ENCODE data around the gene DCAF15.
A peak's percentile ranks its signal among the peaks of the same experiment; 100 is the strongest.

The DCAF15 gene

GRCh38 chr19:13930402-13930801 is 21.9 kb upstream of the DCAF15 start:
- no peak for DNase-seq

- DNase-seq = no peak
Measured at GRCh38 chr19:13931391-13932148, 20.7 kb upstream of the DCAF15 start.

- DNase-seq = no peak
Measured at GRCh38 chr19:13932149-13932637, 20.1 kb upstream of the DCAF15 start.

GRCh38 chr19:13932911-13933393 is 19.4 kb upstream of the DCAF15 start:
- DNase-seq = no peak

- DNase-seq = no peak
Measured at GRCh38 chr19:13934785-13935109, 17.6 kb upstream of the DCAF15 start.

DNA sequence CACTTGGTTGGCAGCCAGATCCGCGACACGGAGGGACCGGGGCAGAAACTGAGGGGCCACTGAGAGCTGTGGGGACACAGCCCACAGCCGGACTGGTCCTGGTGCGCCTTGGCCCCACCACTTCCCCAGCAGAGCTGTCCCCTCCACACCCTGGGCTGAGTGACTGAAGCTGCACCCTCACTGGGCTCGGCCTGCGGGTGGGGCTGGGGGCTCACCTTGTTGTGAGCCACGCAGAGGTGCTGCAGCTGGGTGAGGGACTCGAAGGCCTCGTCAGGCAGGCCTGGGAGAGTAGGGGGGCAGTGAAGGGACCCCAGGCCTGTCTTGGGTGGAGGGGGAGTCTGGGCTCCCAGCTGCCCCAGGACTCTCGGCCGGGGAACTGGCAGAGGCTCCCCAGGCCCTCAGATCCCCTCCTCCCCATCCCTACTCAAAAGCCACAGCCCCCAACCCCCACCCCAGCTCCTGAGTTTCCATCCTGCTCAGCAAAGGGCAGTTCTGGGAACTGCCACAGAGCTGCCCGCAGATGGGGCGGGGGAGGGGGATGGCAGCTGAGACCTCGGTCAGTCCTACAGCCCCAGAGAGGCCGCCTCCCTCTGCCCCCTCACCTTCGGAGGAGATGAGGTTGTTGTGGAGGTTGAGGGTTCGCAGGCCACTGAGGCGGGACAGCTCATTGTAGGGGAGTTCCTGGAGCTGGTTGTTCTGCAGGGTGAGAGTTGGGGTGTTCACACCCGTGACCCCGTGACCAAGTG is 16.4 kb upstream of the DCAF15 start:
- DNase-seq = no peak

DNA sequence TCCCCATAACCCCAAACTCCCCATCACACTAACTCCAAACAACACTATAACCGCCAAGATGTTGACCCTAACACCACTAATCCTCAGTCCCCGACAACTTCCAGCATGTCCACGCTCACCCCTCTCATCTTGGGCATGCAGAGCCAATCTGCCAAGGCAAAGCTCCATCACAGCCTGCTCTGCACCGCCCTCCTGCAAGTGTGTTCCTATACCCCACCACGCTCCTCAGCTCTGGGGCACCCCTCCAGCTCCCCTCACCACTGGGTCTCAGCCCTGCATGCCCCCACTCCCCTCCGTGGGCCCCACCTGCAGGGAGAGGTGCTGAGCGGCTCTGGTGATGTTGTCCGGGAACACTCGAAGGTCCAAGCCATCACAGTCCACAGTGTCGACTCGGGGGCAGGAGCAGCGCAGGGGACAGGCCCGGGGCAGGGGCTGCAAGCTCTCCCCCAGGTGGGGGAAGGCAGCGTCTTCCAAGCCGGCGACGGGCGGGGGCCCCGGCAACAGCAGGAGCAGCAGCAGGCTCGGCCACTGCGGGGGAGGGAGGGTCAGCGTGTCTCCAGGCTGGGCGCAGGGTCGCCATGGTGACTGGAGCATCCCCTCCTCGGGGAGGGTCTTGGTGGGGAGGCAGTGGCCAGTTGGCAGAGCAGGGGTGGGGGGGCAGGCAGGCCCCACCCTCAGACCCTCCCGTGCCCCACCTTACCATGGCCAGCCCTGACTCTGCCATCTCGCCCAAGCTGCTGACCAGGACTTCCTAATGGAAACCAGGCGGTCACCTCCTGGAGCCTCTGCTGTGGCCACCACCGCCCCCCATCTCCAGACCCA is 14.6 kb upstream of the DCAF15 start:
- no peak for DNase-seq

DNA sequence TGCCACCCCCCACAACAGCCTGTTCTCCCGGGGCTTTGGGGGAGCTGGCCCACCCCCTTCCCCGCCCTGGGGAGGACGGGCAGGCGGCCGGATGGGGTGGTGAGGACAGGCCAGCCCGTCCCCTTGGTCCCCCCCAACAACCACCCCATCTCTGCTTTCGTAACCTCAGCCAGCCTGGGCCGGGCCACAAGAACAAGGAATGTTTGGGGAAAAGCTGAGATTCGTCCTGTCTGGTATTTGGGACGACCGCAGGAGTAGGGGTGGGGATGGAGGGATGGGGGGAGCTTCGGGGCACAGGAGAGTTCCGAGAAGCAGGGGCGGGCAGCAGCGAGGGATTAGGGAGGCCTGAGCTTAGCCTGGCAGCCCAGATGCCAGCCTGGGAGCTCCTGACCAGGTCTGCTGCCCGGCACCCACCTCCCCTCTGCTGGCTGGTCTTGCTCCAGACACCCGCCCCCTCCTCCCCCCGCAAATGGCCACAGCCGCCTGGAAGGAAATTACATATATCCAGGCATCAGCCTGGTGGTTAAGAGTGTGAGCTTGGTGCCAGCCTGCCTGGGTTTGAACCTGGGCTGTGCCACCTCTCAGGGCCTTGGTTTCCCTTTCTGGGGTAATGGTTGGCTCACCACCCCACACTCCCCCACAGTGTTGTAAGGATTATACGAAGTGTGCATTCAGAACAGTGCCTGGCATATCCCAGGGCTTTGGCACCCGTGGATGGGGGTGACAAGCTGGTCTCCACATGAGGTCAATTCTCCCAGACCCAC is 13.8 kb upstream of the DCAF15 start, which contains the start of gene PODNL1:
Gene PODNL1 (minus strand): TSS at position 117 of the 764 bp plus-strand sequence. CDS start 236 bp downstream, outside the sequence.
- DNase-seq = no peak

DNA sequence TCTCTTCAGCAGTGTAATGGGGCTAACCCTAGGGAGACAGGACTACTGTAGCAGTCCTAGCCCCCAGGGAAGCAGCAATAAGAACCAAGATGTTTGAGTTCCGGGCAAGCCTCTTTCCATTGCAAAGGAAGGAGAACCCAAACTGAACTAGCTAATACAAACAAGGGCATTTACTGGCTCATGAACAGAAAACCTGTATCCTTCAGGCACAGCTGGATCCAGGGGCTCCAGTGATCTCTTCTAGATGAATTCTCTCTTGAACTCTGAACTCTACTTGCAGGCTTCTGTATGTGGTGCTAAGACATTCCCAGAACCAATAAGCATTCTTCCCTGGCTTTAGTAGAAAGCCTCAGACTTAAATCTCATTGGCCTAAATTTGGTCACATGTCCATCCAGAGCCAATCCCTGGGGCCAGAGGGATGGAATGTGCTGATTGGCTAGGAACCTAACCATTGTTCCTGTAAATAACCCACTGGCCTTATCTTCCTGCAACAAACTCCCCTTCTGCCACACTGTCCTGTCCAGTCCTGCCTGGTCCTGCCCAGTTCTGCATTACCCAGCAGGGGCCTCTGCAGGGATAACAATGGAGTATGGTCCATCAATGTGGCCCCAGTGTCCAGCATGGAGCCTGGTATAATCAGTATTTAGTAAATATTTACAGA is 10.2 kb upstream of the DCAF15 start:
- peak; percentile 35 for DNase-seq

DNA sequence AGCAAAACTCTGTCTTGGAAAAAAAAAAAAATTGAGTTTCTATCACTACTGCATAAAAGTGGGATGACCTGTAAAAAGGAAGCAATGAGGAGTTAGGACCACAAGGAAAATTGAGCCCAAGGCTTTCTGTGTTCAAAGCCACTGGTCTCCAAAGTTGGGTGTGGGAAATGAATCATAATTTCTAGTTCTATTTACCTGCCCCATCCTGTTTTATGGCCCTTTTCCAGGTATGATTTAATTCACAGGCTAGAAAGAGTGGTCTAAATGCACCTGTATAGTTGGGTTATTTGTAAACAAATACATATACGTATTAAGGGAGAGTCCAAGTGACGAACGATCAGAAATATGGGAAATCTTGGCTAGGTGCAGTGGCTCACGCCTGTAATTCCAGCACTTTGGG is 5.9 kb upstream of the DCAF15 start:
- no peak for DNase-seq

DNA sequence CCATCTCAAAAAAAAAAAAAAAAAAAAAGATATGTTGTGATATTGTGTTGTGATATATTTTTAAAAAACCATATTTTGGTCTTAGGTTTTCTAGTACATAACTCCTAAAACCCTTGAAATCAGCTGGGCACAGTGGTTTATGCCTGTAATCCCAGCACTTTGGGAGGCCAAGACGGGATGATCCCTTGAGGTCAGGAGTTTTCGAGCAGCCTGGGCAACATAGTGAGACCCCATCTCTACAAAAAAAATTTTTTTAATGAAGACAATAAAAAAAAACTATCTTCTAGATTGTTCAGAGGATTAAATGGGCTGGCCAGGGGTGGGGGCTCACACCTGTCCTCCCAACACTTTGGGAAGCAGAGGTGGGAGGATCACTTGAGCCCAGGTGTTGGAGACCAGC is 1.3 kb upstream of the DCAF15 start:
- DNase-seq = no peak

- DNase-seq = no peak
Measured at GRCh38 chr19:13951799-13952153, 533 bp upstream of the DCAF15 start.

DNA sequence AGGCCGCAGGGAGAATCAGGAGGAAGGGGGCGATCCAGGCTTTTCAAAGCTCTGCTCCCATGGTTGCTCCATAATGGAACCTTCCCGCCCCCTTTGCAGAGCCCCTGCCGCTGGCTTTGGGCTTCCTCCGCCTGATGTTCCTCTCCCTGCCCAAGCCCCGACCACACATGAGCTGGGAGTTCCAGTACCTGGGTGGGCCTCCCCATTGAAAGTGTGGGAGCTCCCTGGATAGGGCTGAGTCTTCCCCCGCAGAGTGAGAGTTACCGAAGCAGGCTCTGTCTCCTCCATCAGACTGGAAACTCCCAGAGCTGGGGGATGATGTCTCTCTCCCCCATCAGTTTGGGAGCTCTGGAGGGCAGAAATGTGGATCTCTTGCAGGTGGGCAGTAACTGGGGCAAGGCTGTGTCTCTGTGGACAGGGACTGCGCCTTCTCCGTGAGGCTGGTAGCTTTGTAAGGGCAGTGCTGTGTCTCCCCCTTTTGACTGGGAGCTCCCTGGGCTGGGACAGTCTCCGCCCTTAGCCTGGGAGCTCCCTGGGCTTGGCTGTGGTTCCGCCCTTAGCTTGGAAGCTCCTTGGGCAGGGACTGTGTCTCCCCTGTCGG is 722 bp downstream of the DCAF15 start:
- DNase-seq = peak; percentile 82

DNA sequence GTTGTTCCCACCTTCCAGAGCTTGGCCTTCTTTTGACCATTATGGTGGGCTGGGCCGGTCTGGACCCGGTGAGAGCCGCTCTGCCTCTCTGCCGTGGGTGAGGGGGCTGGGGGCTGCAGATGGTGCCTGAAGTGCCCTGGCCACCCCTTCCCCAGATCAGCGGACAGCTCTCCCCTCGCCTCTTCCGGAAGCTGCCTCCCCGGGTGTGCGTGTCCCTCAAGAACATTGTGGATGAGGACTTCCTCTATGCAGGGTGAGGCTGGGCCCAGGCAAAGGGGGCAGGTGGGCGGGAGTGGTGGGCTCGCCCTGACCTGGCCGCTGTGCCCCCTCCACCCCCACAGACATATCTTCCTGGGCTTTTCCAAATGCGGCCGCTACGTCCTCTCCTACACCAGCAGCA is 1.9 kb downstream of the DCAF15 start:
- DNase-seq = no peak

- no peak for DNase-seq
Measured at GRCh38 chr19:13955662-13956364, 3.5 kb downstream of the DCAF15 start.

DNA sequence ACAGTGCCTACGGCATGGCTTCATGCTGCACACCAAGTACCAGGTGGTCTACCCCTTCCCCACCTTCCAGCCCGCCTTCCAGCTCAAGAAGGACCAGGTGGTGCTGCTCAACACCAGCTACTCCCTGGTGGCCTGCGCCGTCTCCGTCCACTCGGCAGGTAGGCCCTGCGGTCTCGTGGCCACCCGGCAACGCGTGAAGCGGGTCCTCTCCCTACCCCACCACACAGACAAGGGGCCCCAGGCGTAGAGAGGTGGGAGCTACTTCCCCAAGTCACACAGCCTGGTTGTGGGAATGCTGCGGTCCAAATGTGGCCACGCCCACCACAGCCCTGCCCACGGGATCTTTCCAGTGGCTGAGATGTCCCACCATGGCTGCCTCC is 4.0 kb downstream of the DCAF15 start:
- DNase-seq = no peak

DNA sequence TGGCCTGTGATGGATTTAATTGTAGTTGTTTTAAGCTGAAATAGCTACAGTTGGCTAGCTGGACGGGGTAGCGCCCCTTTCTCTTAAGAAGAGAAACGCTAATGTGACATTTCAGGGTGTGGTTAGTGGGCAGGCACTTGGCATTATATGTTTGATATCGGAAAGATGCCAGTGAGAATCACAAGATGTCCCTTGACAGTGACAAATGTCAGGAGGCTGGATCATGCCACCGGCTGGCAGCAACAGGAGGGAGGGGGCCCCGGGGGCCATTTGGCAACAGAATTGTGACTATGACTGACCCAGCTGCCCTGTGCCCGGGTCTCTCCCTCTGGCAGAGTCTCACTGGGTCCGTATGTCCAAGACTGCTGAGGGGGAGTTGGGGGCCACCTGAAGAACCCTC is 4.7 kb downstream of the DCAF15 start:
- DNase-seq = peak; percentile 77

DNA sequence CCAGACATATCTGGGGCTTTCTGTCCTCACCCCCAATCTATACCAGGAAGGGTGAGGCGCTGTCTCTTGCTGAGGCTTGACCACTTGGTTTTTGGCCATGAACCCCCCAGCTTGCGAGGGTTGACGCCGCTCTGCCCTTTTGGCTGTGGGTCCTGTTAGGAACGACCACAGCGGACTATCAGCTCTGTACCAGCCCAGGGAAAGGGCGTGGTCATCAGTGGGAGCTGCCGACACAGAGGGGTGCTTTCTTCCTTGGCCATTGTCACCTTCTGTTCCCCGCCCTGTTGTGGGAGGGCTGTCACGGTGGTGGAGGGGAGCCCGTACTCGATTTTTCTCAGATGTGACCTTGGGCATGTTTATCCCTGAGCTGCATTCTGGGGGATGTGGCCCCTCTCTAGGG is 5.7 kb downstream of the DCAF15 start:
- peak; percentile 95 for DNase-seq

- no peak for DNase-seq
Measured at GRCh38 chr19:13959141-13959961, 7.0 kb downstream of the DCAF15 start.
